Amniotic epithelial cell (primary cell): ENCODE results near the gene FBXO33.

Experiments used
- DNase-seq: peaks from one replicate; pipeline ENCODE4 v3.0.0-alpha.2; 2010; ENCODE audit warnings: low read depth

Gene FBXO33

GRCh38 chr14:39430762-39431415 is 1.3 kb downstream of the FBXO33 start:
- DNase-seq: no peak

GRCh38 chr14:39428118-39428517 is 4.1 kb downstream of the FBXO33 start:
- no peak for DNase-seq

GRCh38 chr14:39426605-39427004 is 5.6 kb downstream of the FBXO33 start:
- peak; percentile 65 for DNase-seq

GRCh38 chr14:39425947-39426346 is 6.3 kb downstream of the FBXO33 start:
- no peak for DNase-seq

- no peak for DNase-seq
Observed at GRCh38 chr14:39423793-39424192, 8.4 kb downstream of the FBXO33 start.

GRCh38 chr14:39422243-39422642 is 10.0 kb downstream of the FBXO33 start:
- no peak for DNase-seq

GRCh38 chr14:39419272-39419671 is 13.0 kb downstream of the FBXO33 start:
- DNase-seq: peak; percentile 21

GRCh38 chr14:39417014-39417413 is 15.2 kb downstream of the FBXO33 start:
- DNase-seq: peak; percentile 23

- no peak for DNase-seq
Observed at GRCh38 chr14:39416072-39416471, 16.2 kb downstream of the FBXO33 start.

- no peak for DNase-seq
Observed at GRCh38 chr14:39406560-39406959, 25.7 kb downstream of the FBXO33 start.

GRCh38 chr14:39398382-39398781 is 33.9 kb downstream of the FBXO33 start:
- no peak for DNase-seq

- DNase-seq: peak; percentile 63
Observed at GRCh38 chr14:39396448-39396847, 35.8 kb downstream of the FBXO33 start.

GRCh38 chr14:39395555-39396254 is 36.5 kb downstream of the FBXO33 start:
- peak; percentile 18 for DNase-seq

GRCh38 chr14:39393289-39393688 is 38.9 kb downstream of the FBXO33 start:
- DNase-seq: no peak

- DNase-seq: no peak
Observed at GRCh38 chr14:39384177-39384576, 48.1 kb downstream of the FBXO33 start.

GRCh38 chr14:39383741-39384140 is 48.5 kb downstream of the FBXO33 start:
- DNase-seq: no peak

- DNase-seq: no peak
Observed at GRCh38 chr14:39383026-39383660, 49.1 kb downstream of the FBXO33 start.

- no peak for DNase-seq
Observed at GRCh38 chr14:39382463-39382862, 49.8 kb downstream of the FBXO33 start.

GRCh38 chr14:39381366-39381765 is 50.9 kb downstream of the FBXO33 start:
- DNase-seq: no peak

GRCh38 chr14:39376667-39377403 is 55.4 kb downstream of the FBXO33 start:
- DNase-seq: peak; percentile 71

GRCh38 chr14:39374851-39375250 is 57.4 kb downstream of the FBXO33 start:
- peak; percentile 75 for DNase-seq

GRCh38 chr14:39372656-39373055 is 59.6 kb downstream of the FBXO33 start:
- peak; percentile 36 for DNase-seq

GRCh38 chr14:39370415-39370814 is 61.8 kb downstream of the FBXO33 start:
- DNase-seq: no peak
